Measurements from ENCODE around the gene ENGASE.

DNA sequence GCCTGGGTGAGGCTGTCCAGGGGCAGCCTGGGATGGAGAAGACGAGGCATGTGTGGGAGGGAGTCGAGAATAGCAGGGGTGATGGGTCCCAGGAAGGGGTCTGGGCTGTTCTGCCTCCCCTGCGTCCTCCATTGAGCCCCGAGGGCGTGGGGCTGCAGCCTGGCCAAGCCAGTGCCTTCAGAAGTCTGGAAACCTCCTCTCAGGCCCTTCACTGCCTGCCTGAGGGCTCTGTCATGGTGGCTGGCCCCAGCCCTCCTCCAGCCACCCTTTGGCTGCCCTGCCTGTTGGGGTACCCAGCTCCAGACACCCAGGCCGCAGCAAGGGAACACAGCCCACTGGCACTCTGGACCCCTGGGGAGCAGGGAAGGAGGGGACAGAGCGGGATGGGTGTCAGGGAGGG, 27.6 kb downstream of the ENGASE start:
- TF ChIP-seq EZH2 (IDR thresholded peaks at IDR 0.05; ENCODE audit: insufficient read depth, poor library complexity, severe bottlenecking) (no peak), EZH2phosphoT487 (IDR thresholded peaks at IDR 0.05; ENCODE audit: insufficient read depth, low read depth) (no peak)
